ENCODE data around the gene NFRKB. TPM values are rescaled to one million over a fixed set of nuclear protein-coding genes. Genes with fewer than 3 reads are reported as not detected.
A peak's percentile ranks its signal among the peaks of the same experiment; 100 is the strongest.

NFRKB gene
- total and polyA plus RNA-seq, 2 of the 8 experiments (the other 6 are each of a cell fraction or from before 2014, with no cell fraction given) = 17.0 to 31.0 TPM

DNA sequence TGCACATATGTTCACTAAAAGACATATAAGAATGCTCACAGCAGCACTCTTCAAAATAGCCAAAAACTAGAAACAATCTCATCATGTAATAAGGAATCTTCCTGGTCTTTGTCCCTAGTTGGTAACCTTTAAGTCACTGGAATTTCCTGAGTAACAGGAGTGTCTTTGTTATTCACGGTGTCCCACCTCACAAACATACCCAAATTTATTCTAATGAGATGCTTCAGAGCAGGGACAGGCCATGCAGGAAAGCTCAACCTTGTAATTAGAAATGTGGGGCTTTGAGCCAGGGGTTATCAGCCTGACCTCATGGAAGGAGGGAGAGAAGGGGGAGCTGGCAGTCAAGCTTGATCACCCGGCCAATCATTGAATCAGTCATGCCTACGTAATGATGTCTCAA is 40.3 kb upstream of the NFRKB start:
- Histone ChIP-seq H2BK12ac (ENCODE audit: low read depth, low read length) (peak overlapping the region; percentile 76; the same call in 1 of the 2 replicates), H2BK20ac (ENCODE audit: low read length) (no peak overlapping the region; the same call in 1 of the 2 replicates), H2BK120ac (replicated peaks; ENCODE audit: low read depth, low read length) (peak overlapping the region; percentile 58), H3K27me3 (replicated peaks in 1 of 4; ENCODE audit: control insufficient read depth in 3 of 4, extremely low read depth in 1 of 4, insufficient read depth in 3 of 4, low read length in 3 of 4) (no peaks in the 10 kb centered on the region), H2BK5ac (ENCODE audit: low read depth, low read length) (peak overlapping the region; percentile 79; the same call in 1 of the 2 replicates), H3K18ac (ENCODE audit: extremely low read depth, low read length) (peak overlapping the region; percentile 71), H4K5ac (ENCODE audit: insufficient read length, low read depth, low read length) (no peak overlapping the region), H4K20me1 (replicated peaks in 1 of 2; ENCODE audit: control insufficient read depth in 1 of 2, insufficient read depth in 2 of 2, low read length in 2 of 2) (no peaks in the 10 kb centered on the region), H3K4me1 (replicated peaks in 1 of 4; ENCODE audit: control insufficient read depth in 3 of 4, insufficient read depth in 4 of 4, low read length in 3 of 4) (peaks cover 0 to 11% (median 6%) of the 10 kb centered on the region in 4 experiments; a peak in 6 of 7 replicates), H3K9me3 (ENCODE audit: insufficient read depth in 2 of 2, low read depth in 1 of 2, low read length in 1 of 2) (no peaks in the 10 kb centered on the region), H3K79me1 (ENCODE audit: low read depth, low read length) (no peaks in the 10 kb centered on the region), H3K14ac (ENCODE audit: insufficient read length) (no peak overlapping the region), H3K79me2 (ENCODE audit: control insufficient read depth in 1 of 2, insufficient read depth in 2 of 2, low read length in 2 of 2) (no peaks in the 10 kb centered on the region), H3K23me2 (ENCODE audit: low read depth, low read length) (no peaks in the 10 kb centered on the region), H3K4ac (replicated peaks; ENCODE audit: insufficient read length, low read depth, low read length) (peak overlapping the region; percentile 79), H3K4me3 (ENCODE audit: extremely low read depth in 1 of 4, insufficient read depth in 2 of 4, low read depth in 3 of 4, low read length in 4 of 4) (no peak overlapping the region), H4K8ac (ENCODE audit: extremely low read depth, insufficient read depth, low read length) (no peak overlapping the region), H2AK5ac (ENCODE audit: low read depth, low read length) (0 out of 2 replicates have a peak overlapping the region, but pooled peaks have one; percentile 78), H3K27ac (ENCODE audit: low read depth, low read length) (peak overlapping the region; percentile 9; the same call in 1 of the 2 replicates), H3K4me2 (ENCODE audit: insufficient read depth in 1 of 2, low read depth in 2 of 2, low read length in 2 of 2) (peak overlapping the region in 1 of 2 experiments; percentile 9; a peak in 1 of 4 replicates), H3K56ac (replicated peaks; ENCODE audit: insufficient read length, low read depth, low read length) (no peak overlapping the region), H2AFZ (ENCODE audit: low read length) (no peak overlapping the region), H4K91ac (replicated peaks; ENCODE audit: insufficient read length, low read length) (peak overlapping the region; percentile 39), H3K36me3 (ENCODE audit: control insufficient read depth in 2 of 4, insufficient read depth in 4 of 4, low read length in 3 of 4) (peaks cover 0 to 7% (median 6%) of the 10 kb centered on the region in 4 experiments; a peak in 5 of 8 replicates), H2BK15ac (ENCODE audit: low read length) (no peak overlapping the region), H3K9ac (replicated peaks in 1 of 4; ENCODE audit: extremely low read depth in 1 of 4, low read depth in 3 of 4, low read length in 3 of 4) (no peak overlapping the region; a peak in 1 of 7 replicates), H3K23ac (ENCODE audit: insufficient read length) (no peak overlapping the region)
- no peak for TF ChIP-seq TAF7 (optimal IDR thresholded peaks at IDR 0.05; ENCODE audit: borderline replicate concordance, low read depth, low read length)
- TF ChIP-seq, protein P1, sequence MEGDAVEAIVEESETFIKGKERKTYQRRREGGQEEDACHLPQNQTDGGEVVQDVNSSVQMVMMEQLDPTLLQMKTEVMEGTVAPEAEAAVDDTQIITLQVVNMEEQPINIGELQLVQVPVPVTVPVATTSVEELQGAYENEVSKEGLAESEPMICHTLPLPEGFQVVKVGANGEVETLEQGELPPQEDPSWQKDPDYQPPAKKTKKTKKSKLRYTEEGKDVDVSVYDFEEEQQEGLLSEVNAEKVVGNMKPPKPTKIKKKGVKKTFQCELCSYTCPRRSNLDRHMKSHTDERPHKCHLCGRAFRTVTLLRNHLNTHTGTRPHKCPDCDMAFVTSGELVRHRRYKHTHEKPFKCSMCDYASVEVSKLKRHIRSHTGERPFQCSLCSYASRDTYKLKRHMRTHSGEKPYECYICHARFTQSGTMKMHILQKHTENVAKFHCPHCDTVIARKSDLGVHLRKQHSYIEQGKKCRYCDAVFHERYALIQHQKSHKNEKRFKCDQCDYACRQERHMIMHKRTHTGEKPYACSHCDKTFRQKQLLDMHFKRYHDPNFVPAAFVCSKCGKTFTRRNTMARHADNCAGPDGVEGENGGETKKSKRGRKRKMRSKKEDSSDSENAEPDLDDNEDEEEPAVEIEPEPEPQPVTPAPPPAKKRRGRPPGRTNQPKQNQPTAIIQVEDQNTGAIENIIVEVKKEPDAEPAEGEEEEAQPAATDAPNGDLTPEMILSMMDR (IDR thresholded peaks at IDR 0.05; ENCODE audit: control extremely low read depth in 1 of 3, insufficient read depth in 1 of 3, low read depth in 1 of 3, low read length in 3 of 3) = no peak
- TF ChIP-seq SIN3A (conservative IDR thresholded peaks at IDR 0.05 in 1 of 2, IDR thresholded peaks at IDR 0.05 in 1 of 2; ENCODE audit: low read depth in 1 of 2, low read length in 2 of 2) = no peak
- no peak for TF ChIP-seq EGR1 (IDR thresholded peaks at IDR 0.05; ENCODE audit: borderline replicate concordance, low read depth, low read length)
- TF ChIP-seq, protein P2, sequence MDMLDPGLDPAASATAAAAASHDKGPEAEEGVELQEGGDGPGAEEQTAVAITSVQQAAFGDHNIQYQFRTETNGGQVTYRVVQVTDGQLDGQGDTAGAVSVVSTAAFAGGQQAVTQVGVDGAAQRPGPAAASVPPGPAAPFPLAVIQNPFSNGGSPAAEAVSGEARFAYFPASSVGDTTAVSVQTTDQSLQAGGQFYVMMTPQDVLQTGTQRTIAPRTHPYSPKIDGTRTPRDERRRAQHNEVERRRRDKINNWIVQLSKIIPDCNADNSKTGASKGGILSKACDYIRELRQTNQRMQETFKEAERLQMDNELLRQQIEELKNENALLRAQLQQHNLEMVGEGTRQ (IDR thresholded peaks at IDR 0.05; ENCODE audit: low read length) = no peak
- 65% methylated on average over 3 of the region's 3 CpGs; no CpG with 5 or more reads in 1 of the 2 experiments for WGBS, 2 experiments (ENCODE audit: extremely low coverage in 1 of 2, insufficient coverage in 1 of 2, insufficient read length in 1 of 2, insufficient replicate concordance in 2 of 2, low coverage in 1 of 2, low lambda C conversion rate in 2 of 2, missing lambda C conversion rate in 1 of 2)
- DNase-seq (ENCODE audit: low read depth in 1 of 2, low spot score in 2 of 2) (no peak), FAIRE-seq (peak; percentile 94)
- POLR2A ChIA-PET (ENCODE audit: partially characterized antibody) = interaction anchor here (0.8 to 1.3 kb wide), 2 partner anchors 65 to 66 kb away, joined by 3 to 4 read pairs; no protein-coding TSS in a partner anchor
- CTCF ChIA-PET (ENCODE audit: partially characterized antibody) = interaction anchor here (0.7 to 4.0 kb wide), 7 partner anchors 10 to 196 kb away, joined by 3 to 15 read pairs (median 4); no protein-coding TSS in a partner anchor
